H1 (cell line): ENCODE results near the gene ROBO2. TPM values are rescaled to one million over a fixed set of nuclear protein-coding genes. Genes with fewer than 3 reads are reported as not detected.

Experiments used
- CTCF ChIA-PET: fragments of 300-600 bp; sonication (Branson Sonifier 250); formaldehyde crosslinking; loops from one replicate; lab custom pipeline; 2021; ENCODE audit not compliant: partially characterized antibody; lab: Charles Lee
- POLR2A ChIA-PET: fragments of 300-600 bp; sonication (Branson Sonifier 250); formaldehyde crosslinking; loops from one replicate; lab custom pipeline; 2021; ENCODE audit warnings: inconsistent platforms; ENCODE audit not compliant: partially characterized antibody; lab: Charles Lee
- DNase-seq, 2 experiments: peaks; one replicate each; pipeline versions ENCODE4 v3.0.0 to v3.0.0-alpha.2; 2010 to 2022; ENCODE audit warnings: low spot score in 2 of 2, low read depth in 1 of 2, mixed read lengths in 1 of 2
- FAIRE-seq: peaks from 2 replicates; lab custom pipeline; 2011; peaks lifted over from hg19 to GRCh38; lab: Jason Lieb, UNC
- H2AFZ ChIP-seq: 2 replicates; pipeline ENCODE4 v1.8.1; 2012; ENCODE audit warnings: low read length, inconsistent platforms
- H2AK5ac ChIP-seq: 2 replicates; pipeline ENCODE4 v1.6.1; 2013; ENCODE audit warnings: low read depth, low read length
- H2BK120ac ChIP-seq: replicated peaks from 2 replicates; pipeline ENCODE3; 2013; ENCODE audit warnings: low read depth, low read length, inconsistent platforms
- H2BK12ac ChIP-seq: 2 replicates; pipeline ENCODE4 v1.6.1; 2013; ENCODE audit warnings: low read depth, low read length
- H2BK15ac ChIP-seq: 2 replicates; pipeline ENCODE4 v1.6.1; 2013; ENCODE audit warnings: low read length
- H2BK20ac ChIP-seq: 2 replicates; pipeline ENCODE4 v1.6.1; 2013; ENCODE audit warnings: low read length
- H2BK5ac ChIP-seq: 2 replicates; pipeline ENCODE4 v1.6.1; 2013; ENCODE audit warnings: low read depth, low read length
- H3K14ac ChIP-seq: 2 replicates; pipeline ENCODE4 v1.6.1; 2013; ENCODE audit warnings: inconsistent platforms; ENCODE audit not compliant: insufficient read length
- H3K18ac ChIP-seq: 2 replicates; pipeline ENCODE4 v1.6.1; 2013; ENCODE audit warnings: low read length; ENCODE audit errors: extremely low read depth
- H3K23ac ChIP-seq: 2 replicates; pipeline ENCODE4 v1.6.1; 2013; ENCODE audit warnings: inconsistent platforms; ENCODE audit not compliant: insufficient read length
- H3K23me2 ChIP-seq: 2 replicates; pipeline ENCODE4 v1.6.1; 2013; ENCODE audit warnings: low read depth, low read length
- H3K27ac ChIP-seq: 2 replicates; pipeline ENCODE4 v1.6.1; 2011; ENCODE audit warnings: low read depth, low read length, inconsistent platforms
- H3K27me3 ChIP-seq, 4 experiments: replicated peaks in 1 of 4; 1 replicate in 1 of 4; 2 replicates in 3 of 4; pipeline versions ENCODE4 v1.6.1 to v1.8.1; 2011 to 2013; ENCODE audit warnings: low read length in 3 of 4, mild to moderate bottlenecking in 3 of 4, inconsistent platforms in 2 of 4, mixed read lengths in 2 of 4, moderate library complexity in 1 of 4; ENCODE audit not compliant: control insufficient read depth in 3 of 4, insufficient read depth in 3 of 4; ENCODE audit errors: extremely low read depth in 1 of 4
- H3K36me3 ChIP-seq, 4 experiments: 2 replicates each; pipeline versions ENCODE4 v1.6.1 to v1.8.1; 2011 to 2013; ENCODE audit warnings: mild to moderate bottlenecking in 4 of 4, low read length in 3 of 4, moderate library complexity in 2 of 4, control low read depth in 1 of 4, inconsistent platforms in 1 of 4; ENCODE audit not compliant: insufficient read depth in 4 of 4, control insufficient read depth in 2 of 4
- H3K4ac ChIP-seq: replicated peaks from 2 replicates; pipeline ENCODE3; 2013; ENCODE audit warnings: low read length, low read depth, mixed read lengths, inconsistent platforms; ENCODE audit not compliant: insufficient read length
- H3K4me1 ChIP-seq, 4 experiments: replicated peaks in 1 of 4; 1 replicate in 1 of 4; 2 replicates in 3 of 4; pipeline versions ENCODE4 v1.6.1 to v1.8.1; 2011 to 2013; ENCODE audit warnings: low read length in 3 of 4, inconsistent platforms in 2 of 4, mixed read lengths in 1 of 4; ENCODE audit not compliant: insufficient read depth in 4 of 4, control insufficient read depth in 3 of 4
- H3K4me2 ChIP-seq, 2 experiments: 2 replicates each; pipeline versions ENCODE4 v1.6.1 to v1.8.1; 2011 to 2013; ENCODE audit warnings: low read depth in 2 of 2, low read length in 2 of 2, control low read depth in 1 of 2, inconsistent platforms in 1 of 2, mild to moderate bottlenecking in 1 of 2; ENCODE audit not compliant: insufficient read depth in 1 of 2
- H3K4me3 ChIP-seq, 4 experiments: fragments of 200-600, 300-600 bp in 1 of 4; sonication (generic), shearing (Covaris generic), sonication (Bioruptor Twin) in 1 of 4; 2 replicates each; pipeline versions ENCODE4 v1.5.1 to v1.8.1; 2011 to 2016; ENCODE audit warnings: low read length in 4 of 4, low read depth in 3 of 4, control low read depth in 2 of 4, inconsistent platforms in 2 of 4, mild to moderate bottlenecking in 2 of 4, mixed read lengths in 1 of 4, moderate library complexity in 1 of 4; ENCODE audit not compliant: insufficient read depth in 2 of 4; ENCODE audit errors: extremely low read depth in 1 of 4
- H3K56ac ChIP-seq: replicated peaks from 2 replicates; pipeline ENCODE3; 2013; ENCODE audit warnings: low read depth, mild to moderate bottlenecking, mixed read lengths, low read length, inconsistent platforms; ENCODE audit not compliant: insufficient read length
- H3K79me1 ChIP-seq: 2 replicates; pipeline ENCODE4 v1.6.1; 2013; ENCODE audit warnings: low read depth, low read length, control low read depth
- H3K79me2 ChIP-seq, 2 experiments: 2 replicates each; pipeline versions ENCODE4 v1.6.1 to v1.8.1; 2012 to 2013; ENCODE audit warnings: low read length in 2 of 2, mild to moderate bottlenecking in 2 of 2, inconsistent platforms in 1 of 2; ENCODE audit not compliant: insufficient read depth in 2 of 2, control insufficient read depth in 1 of 2
- H3K9ac ChIP-seq, 4 experiments: replicated peaks in 1 of 4; 1 replicate in 1 of 4; 2 replicates in 3 of 4; pipeline versions ENCODE4 v1.6.1 to v1.8.1; 2011 to 2013; ENCODE audit warnings: low read depth in 3 of 4, low read length in 3 of 4, control low read depth in 2 of 4, mild to moderate bottlenecking in 2 of 4, moderate library complexity in 2 of 4, inconsistent platforms in 1 of 4; ENCODE audit errors: extremely low read depth in 1 of 4
- H3K9me3 ChIP-seq, 2 experiments: 2 replicates each; pipeline versions ENCODE4 v1.6.1 to v1.8.1; 2012 to 2013; ENCODE audit warnings: mild to moderate bottlenecking in 2 of 2, moderate library complexity in 2 of 2, control low read depth in 1 of 2, inconsistent platforms in 1 of 2, low read depth in 1 of 2, low read length in 1 of 2, mixed read lengths in 1 of 2; ENCODE audit not compliant: insufficient read depth in 2 of 2
- H4K20me1 ChIP-seq, 2 experiments: replicated peaks in 1 of 2; 2 replicates each; pipeline versions ENCODE3 to v1.8.1; 2011 to 2013; ENCODE audit warnings: inconsistent platforms in 2 of 2, low read length in 2 of 2, mild to moderate bottlenecking in 1 of 2; ENCODE audit not compliant: insufficient read depth in 2 of 2, control insufficient read depth in 1 of 2
- H4K5ac ChIP-seq: 2 replicates; pipeline ENCODE4 v1.6.1; 2013; ENCODE audit warnings: low read length, low read depth, mixed read lengths, inconsistent platforms; ENCODE audit not compliant: insufficient read length
- H4K8ac ChIP-seq: 2 replicates; pipeline ENCODE4 v1.8.0; 2013; ENCODE audit warnings: mild to moderate bottlenecking, moderate library complexity, low read length, inconsistent platforms; ENCODE audit not compliant: insufficient read depth; ENCODE audit errors: extremely low read depth
- H4K91ac ChIP-seq: replicated peaks from 2 replicates; pipeline ENCODE3; 2013; ENCODE audit warnings: low read length, mixed read lengths, inconsistent platforms; ENCODE audit not compliant: insufficient read length
- ATF2 ChIP-seq: IDR thresholded peaks from 2 replicates; pipeline ENCODE4 v1.6.1; 2012; ENCODE audit warnings: low read length, inconsistent platforms
- CREB1 ChIP-seq: IDR thresholded peaks from 2 replicates; pipeline ENCODE4 v1.6.1; 2012; ENCODE audit warnings: inconsistent platforms
- EGR1 ChIP-seq: IDR thresholded peaks from 2 replicates; pipeline ENCODE4 v1.6.1; 2011; ENCODE audit warnings: low read depth, low read length, borderline replicate concordance
- EP300 ChIP-seq, 2 experiments: IDR thresholded peaks; 1 replicate in 1 of 2; 2 replicates in 1 of 2; pipeline ENCODE4 v1.6.1; 2011 to 2012; ENCODE audit warnings: low read depth in 2 of 2, low read length in 2 of 2, mild to moderate bottlenecking in 2 of 2, borderline replicate concordance in 1 of 2, inconsistent platforms in 1 of 2, moderate library complexity in 1 of 2
- FOSL1 ChIP-seq: IDR thresholded peaks from 2 replicates; pipeline ENCODE4 v1.6.1; 2011; ENCODE audit warnings: mild to moderate bottlenecking, low read depth, low read length, moderate library complexity; ENCODE audit not compliant: insufficient read depth
- KDM4A ChIP-seq: IDR thresholded peaks from one replicate; pipeline ENCODE4 v1.7.1; 2012; ENCODE audit warnings: low read depth, mild to moderate bottlenecking, moderate library complexity, low read length, inconsistent platforms; ENCODE audit not compliant: severe bottlenecking
- NANOG ChIP-seq: IDR thresholded peaks from 2 replicates; pipeline ENCODE4 v1.6.1; 2011; ENCODE audit warnings: low read length, low read depth, mild to moderate bottlenecking, inconsistent platforms; ENCODE audit not compliant: insufficient read depth, poor library complexity, severe bottlenecking
- SIRT6 ChIP-seq: IDR thresholded peaks from one replicate; pipeline ENCODE4 v1.7.1; 2012; ENCODE audit warnings: low read length, inconsistent platforms
- SIX5 ChIP-seq: IDR thresholded peaks from 2 replicates; pipeline ENCODE4 v1.6.1; 2011; ENCODE audit warnings: mild to moderate bottlenecking, low read depth, low read length
- SP1 ChIP-seq: IDR thresholded peaks from 2 replicates; pipeline ENCODE4 v1.6.1; 2011; ENCODE audit warnings: low read depth, low read length
- TBP ChIP-seq: IDR thresholded peaks from 2 replicates; pipeline ENCODE4 v1.6.1; 2011; ENCODE audit warnings: low read depth, low read length, improper control_type of control experiment
- WGBS, 2 experiments: shearing (Covaris generic) in 1 of 2; methylation state at CpG; one replicate each; pipeline versions ENCODE4 v1.1.6 to v1.1.7; 2013 to 2015; ENCODE audit warnings: low lambda C conversion rate in 2 of 2, mixed read lengths in 2 of 2, inconsistent platforms in 1 of 2, low coverage in 1 of 2, missing lambda C conversion rate in 1 of 2; ENCODE audit not compliant: insufficient replicate concordance in 2 of 2, insufficient coverage in 1 of 2, insufficient read length in 1 of 2; ENCODE audit errors: extremely low coverage in 1 of 2, missing lambda C conversion rate in 1 of 2; 5-methylcytosine and 5-hydroxymethylcytosine counted together
- polyA plus RNA-seq, 7 experiments: library from polyadenylated mRNA; depleted of rRNA in 3 of 7; stranded (reverse) in 5 of 7; unstranded in 2 of 7; fragments of >200 nt in 5 of 7; fragments of 200-250 nt in 2 of 7; gene quantifications; 1 replicate in 5 of 7; 2 replicates in 1 of 7; 4 replicates in 1 of 7; pipeline versions ENCODE4 v1.2.1 to v1.2.3, GENCODE V29; 2011 to 2013; ENCODE audit warnings: missing spikeins in 2 of 7, mixed read lengths in 2 of 7
- total RNA-seq: library from RNA; stranded (reverse); fragmentation: NEBNext Ultra II Directional; extraction: Animal tissue kit (Norgen Biotek cat#: 25700); gene quantifications from 2 replicates; pipeline ENCODE4 v1.2.1, GENCODE V29; 2021
- TF ChIP-seq, protein P1 (sequence below): IDR thresholded peaks from 2 replicates; pipeline ENCODE4 v1.6.1; 2011; ENCODE audit warnings: low read depth, mild to moderate bottlenecking, low read length; ENCODE audit not compliant: insufficient read depth

ROBO2 gene
- total and polyA plus RNA-seq, 2 of the 8 experiments (the other 6 are each of a cell fraction or from before 2014, with no cell fraction given) = 1.5 to 2.9 TPM

DNA sequence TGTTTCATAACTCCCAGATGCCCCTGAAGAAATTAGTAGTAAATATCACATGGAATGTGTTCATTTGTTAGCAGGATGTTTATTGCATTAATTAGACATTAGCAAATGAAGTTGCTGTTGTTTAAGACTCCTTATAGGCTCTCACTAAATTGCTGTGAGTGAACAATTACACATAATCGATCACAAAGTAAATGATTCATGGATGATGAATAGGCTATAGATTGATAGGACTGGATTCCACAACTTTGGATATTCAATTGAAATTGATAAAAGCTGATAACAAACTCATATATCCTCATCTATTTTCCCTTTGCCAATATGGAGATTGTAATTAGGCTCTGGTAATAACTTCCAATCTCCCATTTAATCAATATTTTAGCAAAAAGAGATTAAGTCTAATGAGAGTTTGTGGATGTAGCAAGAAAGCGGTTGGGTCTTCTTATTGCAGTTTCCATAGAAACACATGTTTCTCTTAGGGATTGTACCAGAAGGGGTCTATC lies 555.5 kb downstream of the ROBO2 start:
- H2BK20ac ChIP-seq = no peak overlapping the region
- ChIA-PET CTCF (no interaction called here), POLR2A (no interaction called here)
- H3K56ac ChIP-seq = no peak overlapping the region
- no peak overlapping the region for H3K27ac ChIP-seq
- H3K18ac ChIP-seq = no peak overlapping the region
- no peaks in the 10 kb centered on the region for H3K79me2 ChIP-seq
- no peak overlapping the region for H3K4me2 ChIP-seq
- H3K23ac ChIP-seq = no peak overlapping the region
- H3K36me3 ChIP-seq = no peaks in the 10 kb centered on the region
- no peak overlapping the region for H2BK5ac ChIP-seq
- H3K4me3 ChIP-seq = no peak overlapping the region
- no peaks in the 10 kb centered on the region for H3K4me1 ChIP-seq
- H3K79me1 ChIP-seq = no peaks in the 10 kb centered on the region
- H2BK120ac ChIP-seq = no peak overlapping the region
- H3K27me3 ChIP-seq = no peaks in the 10 kb centered on the region
- FAIRE-seq (no peak), DNase-seq (no peak)
- no peak overlapping the region for H2BK12ac ChIP-seq
- H3K14ac ChIP-seq = no peak overlapping the region
- no peak overlapping the region for H2AK5ac ChIP-seq
- H4K5ac ChIP-seq = no peak overlapping the region
- no peak overlapping the region for H3K9ac ChIP-seq
- H3K9me3 ChIP-seq = no peaks in the 10 kb centered on the region
- H4K20me1 ChIP-seq = no peaks in the 10 kb centered on the region
- no peaks in the 10 kb centered on the region for H3K23me2 ChIP-seq
- no peak overlapping the region for H4K91ac ChIP-seq
- H2AFZ ChIP-seq = no peak overlapping the region
- WGBS, 2 experiments = 89% methylated on average over 2 of the region's 2 CpGs; no CpG with 5 or more reads in 1 of the 2 experiments
- no peak overlapping the region for H2BK15ac ChIP-seq
- H3K4ac ChIP-seq = no peak overlapping the region
- no peak overlapping the region for H4K8ac ChIP-seq
- TF ChIP-seq FOSL1 = no peak
- TF ChIP-seq SP1 = no peak
- no peak for TF ChIP-seq SIRT6
- TF ChIP-seq, protein P1, sequence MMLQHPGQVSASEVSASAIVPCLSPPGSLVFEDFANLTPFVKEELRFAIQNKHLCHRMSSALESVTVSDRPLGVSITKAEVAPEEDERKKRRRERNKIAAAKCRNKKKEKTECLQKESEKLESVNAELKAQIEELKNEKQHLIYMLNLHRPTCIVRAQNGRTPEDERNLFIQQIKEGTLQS = no peak
- TF ChIP-seq SIX5 = no peak
- TF ChIP-seq EGR1 = no peak
- no peak for TF ChIP-seq ATF2
- TF ChIP-seq CREB1 = no peak
- TF ChIP-seq TBP = no peak
- no peak for TF ChIP-seq EP300 (IDR thresholded peaks at IDR 0.05; ENCODE audit: borderline replicate concordance in 1 of 2, low read depth in 2 of 2, low read length in 2 of 2)
- no peak for TF ChIP-seq KDM4A
- no peak for TF ChIP-seq NANOG
